Measurements from ENCODE around the gene ENPP1.

DNA sequence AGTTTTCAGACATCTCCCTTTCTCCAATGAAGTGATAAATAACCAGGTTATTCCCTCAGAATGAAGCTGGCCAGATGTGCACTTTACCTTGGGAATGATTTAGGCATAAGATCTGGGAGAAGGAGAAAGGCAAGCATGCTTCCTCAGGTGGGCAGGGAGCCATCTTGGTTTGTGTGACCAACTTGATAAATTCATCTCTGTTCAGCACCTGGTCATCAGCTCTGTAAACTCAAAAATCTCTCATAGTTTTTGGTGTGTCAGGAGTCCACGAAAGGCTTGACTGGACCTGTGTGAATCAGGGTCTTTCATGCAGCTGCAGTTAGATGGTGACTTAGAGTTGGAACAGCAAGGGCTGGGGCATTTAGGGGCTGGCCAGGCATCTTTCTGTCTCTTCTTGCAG lies 24.5 kb downstream of the ENPP1 start:
- TF ChIP-seq, protein P1, sequence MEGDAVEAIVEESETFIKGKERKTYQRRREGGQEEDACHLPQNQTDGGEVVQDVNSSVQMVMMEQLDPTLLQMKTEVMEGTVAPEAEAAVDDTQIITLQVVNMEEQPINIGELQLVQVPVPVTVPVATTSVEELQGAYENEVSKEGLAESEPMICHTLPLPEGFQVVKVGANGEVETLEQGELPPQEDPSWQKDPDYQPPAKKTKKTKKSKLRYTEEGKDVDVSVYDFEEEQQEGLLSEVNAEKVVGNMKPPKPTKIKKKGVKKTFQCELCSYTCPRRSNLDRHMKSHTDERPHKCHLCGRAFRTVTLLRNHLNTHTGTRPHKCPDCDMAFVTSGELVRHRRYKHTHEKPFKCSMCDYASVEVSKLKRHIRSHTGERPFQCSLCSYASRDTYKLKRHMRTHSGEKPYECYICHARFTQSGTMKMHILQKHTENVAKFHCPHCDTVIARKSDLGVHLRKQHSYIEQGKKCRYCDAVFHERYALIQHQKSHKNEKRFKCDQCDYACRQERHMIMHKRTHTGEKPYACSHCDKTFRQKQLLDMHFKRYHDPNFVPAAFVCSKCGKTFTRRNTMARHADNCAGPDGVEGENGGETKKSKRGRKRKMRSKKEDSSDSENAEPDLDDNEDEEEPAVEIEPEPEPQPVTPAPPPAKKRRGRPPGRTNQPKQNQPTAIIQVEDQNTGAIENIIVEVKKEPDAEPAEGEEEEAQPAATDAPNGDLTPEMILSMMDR (IDR thresholded peaks at IDR 0.05; ENCODE audit: insufficient read depth, low read length, poor library complexity, severe bottlenecking), result no peak
- no peak for TF ChIP-seq EZH2phosphoT487 (conservative IDR thresholded peaks at IDR 0.05; ENCODE audit: low read length)
